Measurements from ENCODE around the gene MVP.
A peak's percentile ranks its signal among the peaks of the same experiment; 100 is the strongest.

- TF ChIP-seq CTCF (IDR thresholded peaks at IDR 0.05): peak in 1 of 3 experiments; percentile 11
- no peak for TF ChIP-seq POLR2A (IDR thresholded peaks at IDR 0.05)
Measured at GRCh38 chr16:29863669-29863984, 43.4 kb downstream of the MVP start.
